Gastroesophageal sphincter (tissue), 3 donors: ENCODE results near the gene CYP26C1.

ENCODE experiments used
- CTCF ChIP-seq, 4 experiments: fragments of 200-600 bp in 2 of 4; fragments of 450-650 bp in 2 of 4; sonication (generic) in 1 of 4; IDR thresholded peaks; one replicate each; pipeline ENCODE4 v1.5.1; 2017 to 2019; ENCODE audit warnings: antibody characterized with exemption in 4 of 4, mild to moderate bottlenecking in 2 of 4, moderate library complexity in 2 of 4
- POLR2A ChIP-seq, 2 donors: fragments of 450-650 bp; IDR thresholded peaks; one replicate each; pipeline ENCODE4 v1.6.1; 2017; ENCODE audit warnings: antibody characterized with exemption in 2 of 2, mild to moderate bottlenecking in 2 of 2, moderate library complexity in 1 of 2
- POLR2AphosphoS5 ChIP-seq: sonication (generic); formaldehyde crosslinking; IDR thresholded peaks from one replicate; pipeline ENCODE4 v1.6.1; 2017; ENCODE audit warnings: antibody characterized with exemption

- TF ChIP-seq CTCF (IDR thresholded peaks at IDR 0.05) (no peak), POLR2A (IDR thresholded peaks at IDR 0.05) (no peak), POLR2AphosphoS5 (no peak)
Observed at GRCh38 chr10:93086289-93086688, 25.7 kb downstream of the CYP26C1 start.
